ENCODE data around the gene GAB2. TPM values are rescaled to one million over a fixed set of nuclear protein-coding genes. Genes with fewer than 3 reads are reported as not detected.

The GAB2 gene
- total and polyA plus RNA-seq, 7 experiments from 2014 or later, result 0.17 to 42.6 (median 3.5) TPM

- no peak for DNase-seq
- H3K36me3 Mint-ChIP-seq, result peaks cover 21 to 68% (median 48%) of the 10 kb centered on the region in 5 donors
- no peak for ATAC-seq
Observed at GRCh38 chr11:78212586-78213371, 204.8 kb downstream of the GAB2 start.

GRCh38 chr11:78211565-78211964, 206.1 kb downstream of the GAB2 start:
- H3K9me3 ChIP-seq (ENCODE audit: control insufficient read depth in 2 of 3, low read length in 3 of 3), result no peaks in the 10 kb centered on the region
- Mint-ChIP-seq H3K36me3 (peaks cover 17 to 59% (median 43%) of the 10 kb centered on the region in 5 donors), H3K27me3 (no peaks in the 10 kb centered on the region), H3K4me3 (no peak overlapping the region), H3K27ac (peak overlapping the region in 2 of 9 donors; percentile 3 to 5), H3K4me1 (peaks cover 3 to 32% (median 21%) of the 10 kb centered on the region in 7 donors), H3K9me3 (no peaks in the 10 kb centered on the region)
- H3K4me1 ChIP-seq (ENCODE audit: control insufficient read depth in 2 of 2, insufficient read depth in 2 of 2, low read length in 2 of 2), result no peaks in the 10 kb centered on the region
- CTCF ChIA-PET, result no interaction called here
- POLR2A ChIA-PET, result no interaction called here
- no peak overlapping the region for H3K27ac ChIP-seq (ENCODE audit: low read depth, low read length)
- H3K36me3 ChIP-seq (ENCODE audit: control insufficient read depth in 2 of 3, insufficient read depth in 3 of 3, low read length in 3 of 3), result peaks cover 0 to 59% (median 0%) of the 10 kb centered on the region in 3 experiments
- intact Hi-C loops (cut with micrococcal nuclease), result no loop called here
- H3K4me3 ChIP-seq (ENCODE audit: low read length), result no peak overlapping the region
- DNase-seq (no peak), ATAC-seq (no peak)
- no peaks in the 10 kb centered on the region for H3K27me3 ChIP-seq (ENCODE audit: control insufficient read depth in 2 of 2, insufficient read depth in 2 of 2, low read length in 2 of 2)

More at GRCh38 chr11:78212586-78213371, 204.8 kb downstream of the GAB2 start:
- H3K9me3 Mint-ChIP-seq, result no peaks in the 10 kb centered on the region
- no peaks in the 10 kb centered on the region for H3K27me3 Mint-ChIP-seq
- peak overlapping the region in 3 of 9 donors; percentile 3 to 67 (median 57) for H3K27ac Mint-ChIP-seq
- Histone ChIP-seq H3K27ac (ENCODE audit: low read depth, low read length) (no peak overlapping the region), H3K27me3 (ENCODE audit: control insufficient read depth in 2 of 2, insufficient read depth in 2 of 2, low read length in 2 of 2) (no peaks in the 10 kb centered on the region), H3K9me3 (ENCODE audit: control insufficient read depth in 2 of 3, low read length in 3 of 3) (no peaks in the 10 kb centered on the region), H3K36me3 (ENCODE audit: control insufficient read depth in 2 of 3, insufficient read depth in 3 of 3, low read length in 3 of 3) (peaks cover 0 to 55% (median 0%) of the 10 kb centered on the region in 3 experiments), H3K4me3 (ENCODE audit: low read length) (no peak overlapping the region), H3K4me1 (ENCODE audit: control insufficient read depth in 2 of 2, insufficient read depth in 2 of 2, low read length in 2 of 2) (no peaks in the 10 kb centered on the region)
- CTCF ChIA-PET, result no interaction called here
- intact Hi-C loops (cut with micrococcal nuclease), result no loop called here
- H3K4me3 Mint-ChIP-seq, result no peak overlapping the region
- H3K4me1 Mint-ChIP-seq, result peaks cover 6 to 33% (median 20%) of the 10 kb centered on the region in 7 donors
- POLR2A ChIA-PET, result interaction anchor here (0.7 to 1.1 kb wide), 2 partner anchors 10 to 28 kb away, joined by 3 read pairs; no protein-coding TSS in a partner anchor

GRCh38 chr11:78210000-78210608, 207.5 kb downstream of the GAB2 start:
- intact Hi-C loops (cut with micrococcal nuclease), result no loop called here
- no peak overlapping the region for H3K4me3 ChIP-seq (ENCODE audit: low read length)
- DNase-seq (no peak), ATAC-seq (no peak)
- ChIA-PET CTCF (no interaction called here), POLR2A (no interaction called here)
- H3K9me3 ChIP-seq (ENCODE audit: control insufficient read depth in 2 of 3, low read length in 3 of 3), result no peaks in the 10 kb centered on the region
- Mint-ChIP-seq H3K27ac (no peak overlapping the region), H3K9me3 (no peaks in the 10 kb centered on the region), H3K4me3 (no peak overlapping the region), H3K36me3 (peaks cover 17 to 51% (median 42%) of the 10 kb centered on the region in 5 donors), H3K4me1 (peaks cover 3 to 43% (median 24%) of the 10 kb centered on the region in 7 donors), H3K27me3 (no peaks in the 10 kb centered on the region)
- H3K27me3 ChIP-seq (ENCODE audit: control insufficient read depth in 2 of 2, insufficient read depth in 2 of 2, low read length in 2 of 2), result no peaks in the 10 kb centered on the region
- H3K4me1 ChIP-seq (ENCODE audit: control insufficient read depth in 2 of 2, insufficient read depth in 2 of 2, low read length in 2 of 2), result peaks cover 0 to under 1% of the 10 kb centered on the region in 2 donors
- peaks cover 0 to 48% (median 0%) of the 10 kb centered on the region in 3 experiments for H3K36me3 ChIP-seq (ENCODE audit: control insufficient read depth in 2 of 3, insufficient read depth in 3 of 3, low read length in 3 of 3)
- no peak overlapping the region for H3K27ac ChIP-seq (ENCODE audit: low read depth, low read length)

- no peak for ATAC-seq
- intact Hi-C loops (cut with micrococcal nuclease), result no loop called here
- Histone ChIP-seq H3K4me3 (ENCODE audit: low read length) (no peak overlapping the region), H3K9me3 (ENCODE audit: control insufficient read depth in 2 of 3, low read length in 3 of 3) (no peaks in the 10 kb centered on the region), H3K27me3 (ENCODE audit: control insufficient read depth in 2 of 2, insufficient read depth in 2 of 2, low read length in 2 of 2) (no peaks in the 10 kb centered on the region), H3K4me1 (ENCODE audit: control insufficient read depth in 2 of 2, insufficient read depth in 2 of 2, low read length in 2 of 2) (peaks cover 0 to 7% of the 10 kb centered on the region in 2 donors), H3K27ac (ENCODE audit: low read depth, low read length) (no peak overlapping the region), H3K36me3 (ENCODE audit: control insufficient read depth in 2 of 3, insufficient read depth in 3 of 3, low read length in 3 of 3) (peaks cover 0 to 43% (median 0%) of the 10 kb centered on the region in 3 experiments)
- Mint-ChIP-seq H3K36me3 (peaks cover 17 to 48% (median 42%) of the 10 kb centered on the region in 5 donors), H3K4me3 (no peak overlapping the region), H3K9me3 (no peaks in the 10 kb centered on the region), H3K27ac (no peak overlapping the region), H3K4me1 (peaks cover 7 to 49% (median 30%) of the 10 kb centered on the region in 7 donors), H3K27me3 (no peaks in the 10 kb centered on the region)
- DNase-seq, result no peak
- POLR2A ChIA-PET, result no interaction called here
- CTCF ChIA-PET, result no interaction called here
Observed at GRCh38 chr11:78209478-78209877, 208.1 kb downstream of the GAB2 start.

- ChIA-PET POLR2A (interaction anchor here (0.9 to 1.0 kb wide), 2 partner anchors 20 to 26 kb away, joined by 3 read pairs; partner anchors contain the start of genes KCTD21 and USP35), CTCF (no interaction called here)
- intact Hi-C loops (cut with micrococcal nuclease), result no loop called here
- H3K36me3 ChIP-seq (ENCODE audit: control insufficient read depth in 2 of 3, insufficient read depth in 3 of 3, low read length in 3 of 3), result peaks cover 0 to 35% (median 0%) of the 10 kb centered on the region in 3 experiments
- peaks cover 9 to 54% (median 36%) of the 10 kb centered on the region in 7 donors for H3K4me1 Mint-ChIP-seq
- no peak overlapping the region for H3K4me3 Mint-ChIP-seq
- DNase-seq, result no peak
- peak overlapping the region in 6 of 9 donors; percentile 35 to 80 (median 54) for H3K27ac Mint-ChIP-seq
- H3K4me1 ChIP-seq (ENCODE audit: control insufficient read depth in 2 of 2, insufficient read depth in 2 of 2, low read length in 2 of 2), result peaks cover 4 to 12% of the 10 kb centered on the region in 2 donors
- ATAC-seq, result no peak
- H3K27ac ChIP-seq (ENCODE audit: low read depth, low read length), result no peak overlapping the region
- H3K27me3 Mint-ChIP-seq, result no peaks in the 10 kb centered on the region
- H3K9me3 ChIP-seq (ENCODE audit: control insufficient read depth in 2 of 3, low read length in 3 of 3), result no peaks in the 10 kb centered on the region
- H3K9me3 Mint-ChIP-seq, result no peaks in the 10 kb centered on the region
- no peak overlapping the region for H3K4me3 ChIP-seq (ENCODE audit: low read length)
- peaks cover 17 to 48% (median 42%) of the 10 kb centered on the region in 5 donors for H3K36me3 Mint-ChIP-seq
- no peaks in the 10 kb centered on the region for H3K27me3 ChIP-seq (ENCODE audit: control insufficient read depth in 2 of 2, insufficient read depth in 2 of 2, low read length in 2 of 2)
Observed at GRCh38 chr11:78208257-78209165, 209.1 kb downstream of the GAB2 start.
